Measurements from ENCODE around the gene SRGAP2B.
"Not testable (repeated sequence)": the region's sequence is repeated elsewhere in the genome, so short reads cannot be mapped to it uniquely, and the experiment has no call there.

The SRGAP2B gene

GRCh38 chr1:145078787-145079370, 16.2 kb downstream of the SRGAP2B start:
- not testable (repeated sequence) for H3K4me1 ChIP-seq (ENCODE audit: control insufficient read depth, insufficient read depth, low read length); H3K9me3 ChIP-seq (replicated peaks; ENCODE audit: low read length); H3K4me3 ChIP-seq (ENCODE audit: low read length); H3K9ac ChIP-seq (ENCODE audit: low read depth, low read length); H3K4me2 ChIP-seq (ENCODE audit: low read length); H3K36me3 ChIP-seq (ENCODE audit: insufficient read depth, low read length); H3K27me3 ChIP-seq (ENCODE audit: control insufficient read depth, insufficient read depth, low read length)

- not testable (repeated sequence) for H3K4me1 ChIP-seq (ENCODE audit: control insufficient read depth, insufficient read depth, low read length); H3K4me2 ChIP-seq (ENCODE audit: low read length); H3K27me3 ChIP-seq (ENCODE audit: control insufficient read depth, insufficient read depth, low read length); H3K9ac ChIP-seq (ENCODE audit: low read depth, low read length); H3K36me3 ChIP-seq (ENCODE audit: insufficient read depth, low read length); H3K9me3 ChIP-seq (replicated peaks; ENCODE audit: low read length); H3K4me3 ChIP-seq (ENCODE audit: low read length)
Measured at GRCh38 chr1:145077872-145078786, 17.0 kb downstream of the SRGAP2B start.

- H3K4me3 ChIP-seq (ENCODE audit: low read length); H3K9me3 ChIP-seq (replicated peaks; ENCODE audit: low read length); H3K27me3 ChIP-seq (ENCODE audit: control insufficient read depth, insufficient read depth, low read length); H3K9ac ChIP-seq (ENCODE audit: low read depth, low read length); H3K4me1 ChIP-seq (ENCODE audit: control insufficient read depth, insufficient read depth, low read length); H3K36me3 ChIP-seq (ENCODE audit: insufficient read depth, low read length); H3K4me2 ChIP-seq (ENCODE audit: low read length): not testable (repeated sequence)
Measured at GRCh38 chr1:145076877-145077276, 18.3 kb downstream of the SRGAP2B start.

- not testable (repeated sequence) for H3K27me3 ChIP-seq (ENCODE audit: control insufficient read depth, insufficient read depth, low read length); H3K4me3 ChIP-seq (ENCODE audit: low read length); H3K9me3 ChIP-seq (replicated peaks; ENCODE audit: low read length); H3K36me3 ChIP-seq (ENCODE audit: insufficient read depth, low read length); H3K9ac ChIP-seq (ENCODE audit: low read depth, low read length); H3K4me2 ChIP-seq (ENCODE audit: low read length); H3K4me1 ChIP-seq (ENCODE audit: control insufficient read depth, insufficient read depth, low read length)
Measured at GRCh38 chr1:145074021-145074559, 21.0 kb downstream of the SRGAP2B start.

GRCh38 chr1:145071569-145071968, 23.6 kb downstream of the SRGAP2B start:
- H3K4me2 ChIP-seq (ENCODE audit: low read length); H3K4me1 ChIP-seq (ENCODE audit: control insufficient read depth, insufficient read depth, low read length); H3K9me3 ChIP-seq (replicated peaks; ENCODE audit: low read length); H3K9ac ChIP-seq (ENCODE audit: low read depth, low read length); H3K36me3 ChIP-seq (ENCODE audit: insufficient read depth, low read length); H3K27me3 ChIP-seq (ENCODE audit: control insufficient read depth, insufficient read depth, low read length); H3K4me3 ChIP-seq (ENCODE audit: low read length): not testable (repeated sequence)

- H3K36me3 ChIP-seq (ENCODE audit: insufficient read depth, low read length); H3K4me2 ChIP-seq (ENCODE audit: low read length): not testable (repeated sequence)
Measured at GRCh38 chr1:145066486-145066885, 28.6 kb downstream of the SRGAP2B start.

GRCh38 chr1:145065194-145065826, 29.8 kb downstream of the SRGAP2B start:
- not testable (repeated sequence) for H3K9ac ChIP-seq (ENCODE audit: low read depth, low read length); H3K27me3 ChIP-seq (ENCODE audit: control insufficient read depth, insufficient read depth, low read length)

More at GRCh38 chr1:145066486-145066885, 28.6 kb downstream of the SRGAP2B start:
- not testable (repeated sequence) for H3K9me3 ChIP-seq (replicated peaks; ENCODE audit: low read length); H3K27me3 ChIP-seq (ENCODE audit: control insufficient read depth, insufficient read depth, low read length); H3K9ac ChIP-seq (ENCODE audit: low read depth, low read length); H3K4me1 ChIP-seq (ENCODE audit: control insufficient read depth, insufficient read depth, low read length); H3K4me3 ChIP-seq (ENCODE audit: low read length)

GRCh38 chr1:145063941-145064648, 31.0 kb downstream of the SRGAP2B start:
- H3K4me1 ChIP-seq (ENCODE audit: control insufficient read depth, insufficient read depth, low read length); H3K9ac ChIP-seq (ENCODE audit: low read depth, low read length); H3K27me3 ChIP-seq (ENCODE audit: control insufficient read depth, insufficient read depth, low read length); H3K9me3 ChIP-seq (replicated peaks; ENCODE audit: low read length); H3K36me3 ChIP-seq (ENCODE audit: insufficient read depth, low read length); H3K4me2 ChIP-seq (ENCODE audit: low read length); H3K4me3 ChIP-seq (ENCODE audit: low read length): not testable (repeated sequence)

More at GRCh38 chr1:145065194-145065826, 29.8 kb downstream of the SRGAP2B start:
- H3K4me3 ChIP-seq (ENCODE audit: low read length); H3K9me3 ChIP-seq (replicated peaks; ENCODE audit: low read length); H3K4me2 ChIP-seq (ENCODE audit: low read length); H3K4me1 ChIP-seq (ENCODE audit: control insufficient read depth, insufficient read depth, low read length); H3K36me3 ChIP-seq (ENCODE audit: insufficient read depth, low read length): not testable (repeated sequence)

- H3K9me3 ChIP-seq (replicated peaks; ENCODE audit: low read length); H3K4me2 ChIP-seq (ENCODE audit: low read length); H3K4me1 ChIP-seq (ENCODE audit: control insufficient read depth, insufficient read depth, low read length); H3K4me3 ChIP-seq (ENCODE audit: low read length); H3K36me3 ChIP-seq (ENCODE audit: insufficient read depth, low read length); H3K27me3 ChIP-seq (ENCODE audit: control insufficient read depth, insufficient read depth, low read length); H3K9ac ChIP-seq (ENCODE audit: low read depth, low read length): not testable (repeated sequence)
Measured at GRCh38 chr1:145063285-145063684, 31.8 kb downstream of the SRGAP2B start.

- H3K9ac ChIP-seq (ENCODE audit: low read depth, low read length); H3K9me3 ChIP-seq (replicated peaks; ENCODE audit: low read length); H3K27me3 ChIP-seq (ENCODE audit: control insufficient read depth, insufficient read depth, low read length); H3K4me2 ChIP-seq (ENCODE audit: low read length); H3K36me3 ChIP-seq (ENCODE audit: insufficient read depth, low read length); H3K4me1 ChIP-seq (ENCODE audit: control insufficient read depth, insufficient read depth, low read length); H3K4me3 ChIP-seq (ENCODE audit: low read length): not testable (repeated sequence)
Measured at GRCh38 chr1:145058184-145058583, 36.9 kb downstream of the SRGAP2B start.

GRCh38 chr1:145055217-145055760, 39.8 kb downstream of the SRGAP2B start:
- H3K27me3 ChIP-seq (ENCODE audit: control insufficient read depth, insufficient read depth, low read length); H3K4me2 ChIP-seq (ENCODE audit: low read length); H3K9ac ChIP-seq (ENCODE audit: low read depth, low read length); H3K9me3 ChIP-seq (replicated peaks; ENCODE audit: low read length); H3K4me3 ChIP-seq (ENCODE audit: low read length); H3K4me1 ChIP-seq (ENCODE audit: control insufficient read depth, insufficient read depth, low read length); H3K36me3 ChIP-seq (ENCODE audit: insufficient read depth, low read length): not testable (repeated sequence)

All from skeletal muscle satellite cell (primary cell).